ENCODE measurements around the gene SGSM2. TPM values are rescaled to one million over a fixed set of nuclear protein-coding genes. Genes with fewer than 3 reads are reported as not detected.

SGSM2 gene
- total RNA-seq, 2 donors from 2014 or later, result 20.9 to 31.4 TPM

- Histone ChIP-seq H3K4me1 (peaks cover 0 to 69% of the 10 kb centered on the region in 2 donors), H3K4me3 (peak within 1 kb of the TSS; percentile 82 to 90), H3K27ac (peak within 1 kb of the TSS; percentile 99 to 100), H3K36me3 (no peaks in the 10 kb centered on the region), H3K9me3 (no peaks in the 10 kb centered on the region), H3K27me3 (no peaks in the 10 kb centered on the region)
- peak; percentile 97 for DNase-seq (ENCODE audit: low spot score)
- no peak for TF ChIP-seq CTCF (IDR thresholded peaks at IDR 0.05)
Observed at GRCh38 chr17:2400877-2401425, 63.6 kb downstream of the SGSM2 start, which contains the start of gene MNT. Gene MNT, minus strand, starts transcription at chr17:2401060. Its CDS starts 348 bp downstream, at chr17:2400712.

GRCh38 chr17:2401426-2402221 is 64.3 kb downstream of the SGSM2 start:
- no peaks in the 10 kb centered on the region for H3K27me3 ChIP-seq
- no peak for TF ChIP-seq CTCF (IDR thresholded peaks at IDR 0.05)
- peak overlapping the region; percentile 82 to 90 for H3K4me3 ChIP-seq
- peak; percentile 100 for DNase-seq (ENCODE audit: low spot score)
- H3K9me3 ChIP-seq, result no peaks in the 10 kb centered on the region
- H3K36me3 ChIP-seq, result no peaks in the 10 kb centered on the region
- H3K27ac ChIP-seq, result peak overlapping the region; percentile 99 to 100
- H3K4me1 ChIP-seq, result peaks cover 0 to 69% of the 10 kb centered on the region in 2 donors

- H3K36me3 ChIP-seq, result no peaks in the 10 kb centered on the region
- no peak for TF ChIP-seq CTCF (IDR thresholded peaks at IDR 0.05)
- peak overlapping the region; percentile 82 to 90 for H3K4me3 ChIP-seq
- H3K4me1 ChIP-seq, result peaks cover 0 to 67% of the 10 kb centered on the region in 2 donors
- DNase-seq (ENCODE audit: low spot score), result no peak
- no peaks in the 10 kb centered on the region for H3K9me3 ChIP-seq
- H3K27me3 ChIP-seq, result no peaks in the 10 kb centered on the region
- peak overlapping the region; percentile 99 to 100 for H3K27ac ChIP-seq
Observed at GRCh38 chr17:2402544-2402943, 65.2 kb downstream of the SGSM2 start.

GRCh38 chr17:2403044-2403443 is 65.7 kb downstream of the SGSM2 start:
- Histone ChIP-seq H3K4me3 (no peak overlapping the region), H3K27me3 (no peaks in the 10 kb centered on the region), H3K36me3 (no peaks in the 10 kb centered on the region), H3K4me1 (peaks cover 0 to 64% of the 10 kb centered on the region in 2 donors), H3K9me3 (no peaks in the 10 kb centered on the region), H3K27ac (peak overlapping the region in 1 of 2 donors; percentile 99)
- no peak for TF ChIP-seq CTCF (IDR thresholded peaks at IDR 0.05)
- no peak for DNase-seq (ENCODE audit: low spot score)

- DNase-seq (ENCODE audit: low spot score), result no peak
- TF ChIP-seq CTCF (IDR thresholded peaks at IDR 0.05), result no peak
- H3K9me3 ChIP-seq, result no peaks in the 10 kb centered on the region
- peaks cover 0 to 51% of the 10 kb centered on the region in 2 donors for H3K4me1 ChIP-seq
- H3K4me3 ChIP-seq, result no peak overlapping the region
- H3K36me3 ChIP-seq, result no peaks in the 10 kb centered on the region
- no peaks in the 10 kb centered on the region for H3K27me3 ChIP-seq
- H3K27ac ChIP-seq, result peak overlapping the region; percentile 36 to 86
Observed at GRCh38 chr17:2405247-2405926, 68.1 kb downstream of the SGSM2 start.

All from right atrium auricular region (tissue), 2 donors.